GM13976 (cell line): ENCODE measurements around the gene SLC9A6.
A peak's percentile ranks its signal among the peaks of the same experiment; 100 is the strongest.

Experiments
- DNase-seq: peaks from one replicate; pipeline ENCODE4 v3.0.0; 2012; ENCODE audit warnings: low spot score
- CTCF ChIP-seq: IDR thresholded peaks from 2 replicates; pipeline ENCODE4 v1.5.1; 2012; ENCODE audit warnings: borderline replicate concordance, mild to moderate bottlenecking; ENCODE audit not compliant: insufficient read depth; ENCODE audit errors: extremely low read depth, missing control alignments, control extremely low read depth
- in situ Hi-C: fragments of 300-500 bp; cut with MboI; formaldehyde crosslinking; loops from one replicate; pipeline ENCODE4 v1.12.0; 2022; ENCODE audit warnings: low sequenced_read_pairs, mixed read lengths, inconsistent platforms; ENCODE audit not compliant: unreplicated experiment

Gene SLC9A6

GRCh38 chrX:136025091-136025490, 39.9 kb downstream of the SLC9A6 start:
- in situ Hi-C loops, result loop anchor here (25.0 kb wide), 2 partner anchors 237 to 662 kb away; partner anchors contain the start of gene MAP7D3
- TF ChIP-seq CTCF, result no peak
- no peak for DNase-seq

- TF ChIP-seq CTCF, result peak; percentile 42
- peak; percentile 38 for DNase-seq
- in situ Hi-C loops, result loop anchor here (25.0 kb wide), 2 partner anchors 234 to 659 kb away; partner anchors contain the start of gene MAP7D3
Observed at GRCh38 chrX:136028383-136028984, 43.2 kb downstream of the SLC9A6 start.

GRCh38 chrX:136029766-136030165, 44.5 kb downstream of the SLC9A6 start:
- in situ Hi-C loops, result loop anchor here (25.0 kb wide), 2 partner anchors 233 to 658 kb away; partner anchors contain the start of gene MAP7D3
- no peak for DNase-seq
- no peak for TF ChIP-seq CTCF

GRCh38 chrX:136030303-136031191, 45.3 kb downstream of the SLC9A6 start:
- in situ Hi-C loops, result loop anchor here (25.0 kb wide), 2 partner anchors 232 to 657 kb away; partner anchors contain the start of gene MAP7D3
- no peak for TF ChIP-seq CTCF
- no peak for DNase-seq

- in situ Hi-C loops, result loop anchor here (25.0 kb wide), 2 partner anchors 231 to 656 kb away; partner anchors contain the start of gene MAP7D3
- no peak for TF ChIP-seq CTCF
- no peak for DNase-seq
Observed at GRCh38 chrX:136031626-136032025, 46.4 kb downstream of the SLC9A6 start.

- in situ Hi-C loops, result loop anchor here (25.0 kb wide), 2 partner anchors 230 to 655 kb away; partner anchors contain the start of gene MAP7D3
- TF ChIP-seq CTCF, result no peak
- peak; percentile 14 for DNase-seq
Observed at GRCh38 chrX:136032370-136032769, 47.1 kb downstream of the SLC9A6 start.
